Gastrocnemius medialis (tissue), 4 donors: ENCODE results near the gene WASF2. TPM values are rescaled to one million over a fixed set of nuclear protein-coding genes. Genes with fewer than 3 reads are reported as not detected.

Source experiments
- ATAC-seq, 2 donors: fragments of 150-250 bp; one replicate each; pipeline ENCODE4 v1.9.1; 2016
- DNase-seq, 2 donors: peaks; one replicate each; pipeline ENCODE4 v3.0.0-alpha.2; 2019
- H3K27ac ChIP-seq, 4 donors: fragments of 200-600 bp; sonication (generic); 1 replicate in 1 of 4; 2 replicates in 3 of 4; pipeline ENCODE4 v1.5.1; 2016 to 2018; ENCODE audit warnings: mild to moderate bottlenecking in 2 of 4, moderate library complexity in 1 of 4
- H3K27me3 ChIP-seq, 3 donors: fragments of 200-600 bp; sonication (generic) in 2 of 3; 1 replicate in 1 of 3; 2 replicates in 2 of 3; pipeline versions ENCODE4 v1.5.1 to v1.6.0; 2016 to 2019; ENCODE audit warnings: mild to moderate bottlenecking in 1 of 3, moderate library complexity in 1 of 3
- H3K36me3 ChIP-seq, 2 donors: fragments of 200-600 bp; sonication (generic) in 1 of 2; one replicate each; pipeline ENCODE4 v1.5.1; 2017 to 2018
- H3K4me1 ChIP-seq, 2 donors: fragments of 200-600 bp; sonication (generic) in 1 of 2; one replicate each; pipeline ENCODE4 v1.5.1; 2016 to 2017; ENCODE audit warnings: mild to moderate bottlenecking in 2 of 2
- H3K4me3 ChIP-seq, 4 donors: fragments of 200-600 bp; sonication (generic) in 3 of 4; 1 replicate in 1 of 4; 2 replicates in 3 of 4; pipeline ENCODE4 v1.5.1; 2016 to 2019; ENCODE audit warnings: mild to moderate bottlenecking in 2 of 4
- H3K9me3 ChIP-seq, 3 donors: fragments of 200-600 bp; sonication (generic) in 2 of 3; 1 replicate in 1 of 3; 2 replicates in 2 of 3; pipeline ENCODE4 v1.5.1; 2016 to 2019
- POLR2A ChIP-seq, 2 donors: fragments of 450-650 bp; IDR thresholded peaks; one replicate each; pipeline ENCODE4 v1.6.1; 2017; ENCODE audit warnings: antibody characterized with exemption in 2 of 2, mild to moderate bottlenecking in 2 of 2, moderate library complexity in 2 of 2
- in situ Hi-C, 4 donors: fragments of 200-750 bp; cut with MboI; loops; one replicate each; pipeline versions ENCODE4 v1.15.0 to v1.8.0; 2017; ENCODE audit warnings: low sequenced_read_pairs in 4 of 4
- intact Hi-C: fragments of 100-400 bp; cut with DNase I; formaldehyde crosslinking; loops from one replicate; pipeline ENCODE4 v1.15.1; 2023; ENCODE audit warnings: low total_unique reads
- total RNA-seq, 4 donors: library from RNA; depleted of rRNA; stranded (reverse); fragments of >200 nt; gene quantifications; one replicate each; pipeline versions ENCODE4 v1.1.0 to v1.2.3, GENCODE V29; 2016
- TF ChIP-seq, protein P1 (sequence below), 5 experiments: fragments of 450-650 bp in 3 of 5; fragments of 200-600 bp in 2 of 5; sonication (generic) in 2 of 5; IDR thresholded peaks in 4 of 5; conservative IDR thresholded peaks in 1 of 5; 1 replicate in 4 of 5; 2 replicates in 1 of 5; pipeline ENCODE4 v1.5.1; 2016 to 2019; ENCODE audit warnings: antibody characterized with exemption in 5 of 5, mild to moderate bottlenecking in 3 of 5, moderate library complexity in 3 of 5

Gene WASF2
- total RNA-seq, 4 donors from 2014 or later = 10.6 to 16.7 (median 13.3) TPM

DNA sequence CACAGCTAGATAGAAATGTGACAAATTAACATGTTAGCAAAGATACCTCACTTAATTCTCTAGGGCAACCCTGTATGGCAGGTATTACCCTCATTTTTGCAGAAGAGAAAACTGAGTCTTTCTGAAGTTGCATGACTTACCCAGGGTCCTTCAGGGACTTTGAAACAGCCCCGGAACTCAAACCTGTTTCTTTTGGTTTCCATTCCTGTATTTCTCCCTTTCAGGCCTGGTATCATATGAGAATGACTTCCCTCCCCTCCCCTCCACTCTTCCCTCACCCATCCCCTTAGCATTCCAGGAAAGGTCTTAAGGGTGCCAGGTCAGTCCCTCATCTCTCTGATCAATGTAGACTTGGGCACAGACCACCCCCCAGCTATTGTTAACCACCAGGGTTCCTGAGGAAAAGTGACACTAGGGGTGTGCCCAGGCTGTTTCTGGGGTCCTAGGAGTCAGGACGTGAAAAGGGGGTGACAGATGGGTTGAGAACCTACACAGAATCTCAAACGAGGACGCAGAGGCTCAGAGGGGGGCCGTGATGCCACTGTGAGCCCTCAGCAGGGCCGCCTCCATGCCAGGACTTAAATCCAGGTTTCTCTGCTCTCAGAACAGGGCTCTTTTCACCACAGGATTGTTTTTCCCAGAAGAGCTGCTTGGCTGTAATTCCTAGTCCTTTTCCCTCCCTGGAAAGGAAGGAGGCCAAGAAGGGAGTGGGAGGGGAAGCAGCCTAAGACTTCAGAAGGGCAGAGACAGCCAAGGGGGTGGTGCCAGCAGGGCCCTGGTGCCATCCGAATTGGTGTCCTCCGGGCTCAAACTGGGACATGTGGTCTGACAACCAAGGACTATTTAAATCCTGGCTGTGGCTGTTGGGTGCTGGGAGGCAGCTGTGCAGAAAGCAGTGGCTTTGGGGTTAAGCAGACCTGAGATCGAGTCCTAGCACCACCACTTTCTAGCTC is 2.1 kb upstream of the WASF2 start:
- peak in 1 of 2 donors; percentile 5 for ATAC-seq
- peak overlapping the region; percentile 97 to 100 (median 100) for H3K27ac ChIP-seq
- intact Hi-C loops (loop anchor here (2.0 to 5.0 kb wide), 5 partner anchors 35 to 235 kb away; partner anchors contain the start of gene FAM76A), in situ Hi-C loops (no loop called here)
- H3K4me1 ChIP-seq = peaks cover 25 to 38% of the 10 kb centered on the region in 2 donors
- H3K36me3 ChIP-seq = no peaks in the 10 kb centered on the region
- TF ChIP-seq, protein P1, sequence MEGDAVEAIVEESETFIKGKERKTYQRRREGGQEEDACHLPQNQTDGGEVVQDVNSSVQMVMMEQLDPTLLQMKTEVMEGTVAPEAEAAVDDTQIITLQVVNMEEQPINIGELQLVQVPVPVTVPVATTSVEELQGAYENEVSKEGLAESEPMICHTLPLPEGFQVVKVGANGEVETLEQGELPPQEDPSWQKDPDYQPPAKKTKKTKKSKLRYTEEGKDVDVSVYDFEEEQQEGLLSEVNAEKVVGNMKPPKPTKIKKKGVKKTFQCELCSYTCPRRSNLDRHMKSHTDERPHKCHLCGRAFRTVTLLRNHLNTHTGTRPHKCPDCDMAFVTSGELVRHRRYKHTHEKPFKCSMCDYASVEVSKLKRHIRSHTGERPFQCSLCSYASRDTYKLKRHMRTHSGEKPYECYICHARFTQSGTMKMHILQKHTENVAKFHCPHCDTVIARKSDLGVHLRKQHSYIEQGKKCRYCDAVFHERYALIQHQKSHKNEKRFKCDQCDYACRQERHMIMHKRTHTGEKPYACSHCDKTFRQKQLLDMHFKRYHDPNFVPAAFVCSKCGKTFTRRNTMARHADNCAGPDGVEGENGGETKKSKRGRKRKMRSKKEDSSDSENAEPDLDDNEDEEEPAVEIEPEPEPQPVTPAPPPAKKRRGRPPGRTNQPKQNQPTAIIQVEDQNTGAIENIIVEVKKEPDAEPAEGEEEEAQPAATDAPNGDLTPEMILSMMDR (IDR thresholded peaks at IDR 0.05 in 4 of 5, conservative IDR thresholded peaks at IDR 0.05 in 1 of 5) = no peak
- TF ChIP-seq POLR2A (IDR thresholded peaks at IDR 0.05) = no peak
- H3K9me3 ChIP-seq = no peaks in the 10 kb centered on the region
- DNase-seq = peak; percentile 45 to 75
- H3K4me3 ChIP-seq = no peak overlapping the region
- no peaks in the 10 kb centered on the region for H3K27me3 ChIP-seq

DNA sequence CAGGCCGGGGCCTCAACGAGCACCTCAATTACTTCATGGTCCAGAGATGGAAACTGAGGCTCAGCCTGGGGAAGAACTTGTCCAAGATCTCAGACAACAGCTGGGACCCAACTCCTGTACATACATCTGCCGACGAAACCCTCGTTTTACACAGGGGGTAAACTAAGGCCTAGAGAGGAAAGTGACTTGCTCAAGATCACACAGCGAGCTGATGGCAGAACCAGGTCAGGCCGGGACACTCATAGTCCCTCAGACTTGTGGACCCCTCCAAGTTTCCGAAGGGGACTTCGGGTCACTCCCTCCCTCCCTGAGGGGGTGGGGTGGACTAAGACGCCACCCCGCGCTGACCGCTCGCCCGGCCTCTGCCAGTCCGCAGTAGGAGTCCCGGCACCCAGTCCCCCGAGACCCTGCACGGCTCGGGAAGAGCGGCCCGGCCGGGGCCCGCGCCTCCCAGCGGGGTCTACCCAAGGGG is 430 bp downstream of the WASF2 start:
- no peaks in the 10 kb centered on the region for H3K27me3 ChIP-seq
- DNase-seq (peak in 1 of 2 donors; percentile 41), ATAC-seq (peak; percentile 24 to 43)
- TF ChIP-seq, protein P1 (IDR thresholded peaks at IDR 0.05 in 4 of 5, conservative IDR thresholded peaks at IDR 0.05 in 1 of 5) = no peak
- TF ChIP-seq POLR2A (IDR thresholded peaks at IDR 0.05) = no peak
- H3K9me3 ChIP-seq = no peaks in the 10 kb centered on the region
- H3K36me3 ChIP-seq = no peaks in the 10 kb centered on the region
- H3K4me1 ChIP-seq = peaks cover 36 to 46% of the 10 kb centered on the region in 2 donors
- intact Hi-C loops = no loop called here
- peak overlapping the region; percentile 97 to 100 (median 100) for H3K27ac ChIP-seq
- in situ Hi-C loops = no loop called here
- peak overlapping the region; percentile 85 to 100 (median 95) for H3K4me3 ChIP-seq

DNA sequence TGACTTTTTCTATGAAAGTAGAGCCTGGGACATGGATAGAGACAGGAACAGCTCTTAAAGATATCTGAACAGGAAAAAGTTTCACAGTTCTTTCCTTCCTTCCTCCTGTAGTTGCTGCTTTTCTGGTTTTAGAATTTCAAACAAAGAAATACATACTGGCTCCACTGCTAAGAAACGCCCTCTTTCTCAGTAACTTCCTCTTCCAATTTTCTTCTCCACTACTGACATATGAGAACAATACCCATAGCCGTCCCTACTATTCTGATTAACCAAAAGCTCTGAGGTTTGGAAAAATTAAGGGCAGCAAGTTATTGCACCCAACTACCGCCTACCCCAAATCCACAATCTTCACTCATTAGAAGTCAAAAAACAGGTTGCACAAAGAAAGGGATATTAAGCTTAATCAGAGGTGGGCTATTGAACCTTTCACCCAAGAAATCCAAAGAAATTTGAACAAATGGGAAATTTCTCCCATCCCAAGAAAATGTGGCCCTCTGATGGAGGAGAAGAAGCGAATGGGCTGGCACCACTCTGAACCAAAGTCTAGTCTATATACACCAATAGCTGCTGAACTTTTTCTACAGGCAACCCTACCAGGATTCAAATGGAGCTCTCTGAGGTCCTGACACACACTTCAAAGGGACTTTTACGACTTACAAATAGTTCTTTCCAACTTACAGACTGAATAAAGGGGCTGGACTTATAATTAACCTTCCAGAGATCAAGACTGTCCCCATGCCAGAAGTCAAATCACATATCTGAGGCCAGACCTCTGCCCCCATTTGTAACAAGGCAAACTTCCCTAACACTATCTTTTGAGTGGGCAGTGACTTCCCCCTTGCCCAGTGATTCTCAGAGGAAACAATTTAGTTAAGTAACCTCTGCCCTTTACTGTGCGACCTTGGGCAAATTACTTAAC is 1.7 kb downstream of the WASF2 start:
- TF ChIP-seq, protein P1 (IDR thresholded peaks at IDR 0.05 in 4 of 5, conservative IDR thresholded peaks at IDR 0.05 in 1 of 5) = no peak
- TF ChIP-seq POLR2A (IDR thresholded peaks at IDR 0.05) = no peak
- Histone ChIP-seq H3K9me3 (no peaks in the 10 kb centered on the region), H3K4me3 (peak overlapping the region; percentile 85 to 100 (median 95)), H3K4me1 (peaks cover 47 to 57% of the 10 kb centered on the region in 2 donors), H3K27me3 (no peaks in the 10 kb centered on the region), H3K27ac (peak overlapping the region; percentile 97 to 100 (median 100)), H3K36me3 (no peaks in the 10 kb centered on the region)
- in situ Hi-C loops (no loop called here), intact Hi-C loops (no loop called here)
- DNase-seq (no peak), ATAC-seq (no peak)

DNA sequence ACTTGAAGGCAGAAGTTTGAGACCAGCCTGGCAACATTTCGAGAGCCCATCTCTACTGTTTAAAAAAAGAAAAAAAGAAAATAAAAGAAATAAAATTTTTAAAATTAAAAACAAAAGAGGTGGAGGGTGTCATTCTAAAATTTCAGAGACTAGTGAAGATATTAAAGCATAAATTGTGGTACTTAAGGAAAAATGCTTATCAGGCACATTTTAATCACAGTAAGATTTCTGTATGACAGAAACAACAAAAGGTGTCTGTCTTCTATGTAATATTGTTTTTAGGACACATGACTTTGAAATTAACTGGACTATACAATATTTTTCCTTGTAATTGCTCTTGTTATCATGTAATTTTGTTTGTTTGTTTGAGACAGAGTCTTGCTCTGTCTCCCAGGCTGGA is 4.6 kb downstream of the WASF2 start:
- DNase-seq = no peak
- Histone ChIP-seq H3K27ac (no peak overlapping the region), H3K27me3 (no peaks in the 10 kb centered on the region), H3K4me3 (no peak overlapping the region), H3K4me1 (peaks cover 50 to 51% of the 10 kb centered on the region in 2 donors), H3K36me3 (no peaks in the 10 kb centered on the region), H3K9me3 (no peaks in the 10 kb centered on the region)
- intact Hi-C loops (no loop called here), in situ Hi-C loops (no loop called here)
- TF ChIP-seq, protein P1 (IDR thresholded peaks at IDR 0.05 in 4 of 5, conservative IDR thresholded peaks at IDR 0.05 in 1 of 5) = no peak
- TF ChIP-seq POLR2A (IDR thresholded peaks at IDR 0.05) = no peak
- no peak for ATAC-seq
